Mammary epithelial cell (primary cell): ENCODE measurements around the gene MMP28.

ENCODE experiments used
- EZH2 ChIP-seq: IDR thresholded peaks from 2 replicates; pipeline ENCODE4 v1.6.1; 2012; ENCODE audit warnings: low read length, inconsistent platforms, borderline replicate concordance
- TF ChIP-seq, protein P1 (sequence below), 2 donors: IDR thresholded peaks in 1 of 2; conservative IDR thresholded peaks in 1 of 2; 2 replicates each; pipeline ENCODE4 v1.5.1; 2011 to 2012; ENCODE audit warnings: inconsistent platforms in 2 of 2, low read length in 2 of 2, mild to moderate bottlenecking in 2 of 2, control low read depth in 1 of 2, low read depth in 1 of 2; ENCODE audit not compliant: insufficient read depth in 1 of 2; ENCODE audit errors: extremely low read depth in 1 of 2

DNA sequence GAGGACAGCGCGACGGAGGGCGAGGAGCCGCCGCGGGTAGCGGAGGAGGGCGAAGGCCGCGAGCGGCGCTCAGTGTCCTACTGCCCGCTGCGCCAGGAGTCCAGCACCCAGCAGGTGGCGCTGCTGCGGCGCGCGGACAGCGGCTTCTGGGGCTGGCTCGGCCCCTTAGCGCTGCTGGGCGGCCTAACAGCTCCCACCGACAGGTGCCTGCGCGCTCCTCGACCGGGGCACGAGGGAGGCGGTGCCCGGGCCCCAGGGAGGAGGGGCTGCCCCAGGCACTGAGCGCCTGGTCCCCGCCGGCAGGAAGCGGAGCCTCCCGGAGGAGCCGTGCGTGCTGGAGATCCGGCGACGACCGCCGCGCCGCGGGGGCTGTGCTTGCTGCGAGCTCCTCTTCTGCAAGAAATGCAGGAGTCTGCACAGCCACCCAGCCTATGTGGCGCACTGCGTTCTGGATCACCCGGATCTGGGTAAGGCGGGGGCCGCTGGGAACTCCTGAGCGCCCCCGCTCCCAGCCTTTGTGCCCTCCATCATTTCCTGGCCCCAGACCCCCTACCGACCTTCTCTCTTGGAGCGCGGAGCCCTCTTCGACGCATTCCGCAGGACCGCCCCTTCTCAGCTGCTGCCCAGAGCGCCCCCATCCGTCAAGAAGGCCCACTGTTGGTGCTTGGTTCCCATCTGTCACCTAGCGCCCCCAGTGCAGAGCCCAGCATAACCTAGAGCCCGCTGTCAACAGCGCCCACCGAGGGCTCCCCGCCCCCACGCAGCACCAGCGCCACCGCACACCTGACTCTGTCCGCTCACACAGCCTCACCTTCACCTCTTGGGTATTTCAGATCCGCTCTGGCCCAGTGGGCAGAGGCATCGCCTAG is 31.1 kb downstream of the MMP28 start:
- TF ChIP-seq EZH2: no peak
- TF ChIP-seq, protein P1, sequence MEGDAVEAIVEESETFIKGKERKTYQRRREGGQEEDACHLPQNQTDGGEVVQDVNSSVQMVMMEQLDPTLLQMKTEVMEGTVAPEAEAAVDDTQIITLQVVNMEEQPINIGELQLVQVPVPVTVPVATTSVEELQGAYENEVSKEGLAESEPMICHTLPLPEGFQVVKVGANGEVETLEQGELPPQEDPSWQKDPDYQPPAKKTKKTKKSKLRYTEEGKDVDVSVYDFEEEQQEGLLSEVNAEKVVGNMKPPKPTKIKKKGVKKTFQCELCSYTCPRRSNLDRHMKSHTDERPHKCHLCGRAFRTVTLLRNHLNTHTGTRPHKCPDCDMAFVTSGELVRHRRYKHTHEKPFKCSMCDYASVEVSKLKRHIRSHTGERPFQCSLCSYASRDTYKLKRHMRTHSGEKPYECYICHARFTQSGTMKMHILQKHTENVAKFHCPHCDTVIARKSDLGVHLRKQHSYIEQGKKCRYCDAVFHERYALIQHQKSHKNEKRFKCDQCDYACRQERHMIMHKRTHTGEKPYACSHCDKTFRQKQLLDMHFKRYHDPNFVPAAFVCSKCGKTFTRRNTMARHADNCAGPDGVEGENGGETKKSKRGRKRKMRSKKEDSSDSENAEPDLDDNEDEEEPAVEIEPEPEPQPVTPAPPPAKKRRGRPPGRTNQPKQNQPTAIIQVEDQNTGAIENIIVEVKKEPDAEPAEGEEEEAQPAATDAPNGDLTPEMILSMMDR (conservative IDR thresholded peaks at IDR 0.05 in 1 of 2, IDR thresholded peaks at IDR 0.05 in 1 of 2; ENCODE audit: extremely low read depth in 1 of 2, insufficient read depth in 1 of 2, low read depth in 1 of 2, low read length in 2 of 2): peak; percentile 77 to 95
